ENCODE results near the gene TTC1.
"Not testable (repeated sequence)": the region's sequence is repeated elsewhere in the genome, so short reads cannot be mapped to it uniquely, and the experiment has no call there.

Gene TTC1

GRCh38 chr5:160001457-160001856 lies 7.5 kb upstream of the TTC1 start:
- no peak for DNase-seq

GRCh38 chr5:160007514-160007913 lies 1.4 kb upstream of the TTC1 start:
- no peak for DNase-seq

GRCh38 chr5:160008529-160008876 lies 436 bp upstream of the TTC1 start:
- not testable (repeated sequence) for DNase-seq

- DNase-seq = no peak
Measured at GRCh38 chr5:160009591-160009989, 651 bp downstream of the TTC1 start.

GRCh38 chr5:160011471-160011870 lies 2.5 kb downstream of the TTC1 start:
- DNase-seq = no peak

- not testable (repeated sequence) for DNase-seq
Measured at GRCh38 chr5:160014197-160014596, 5.3 kb downstream of the TTC1 start.

- no peak for DNase-seq
Measured at GRCh38 chr5:160018945-160019625, 10.1 kb downstream of the TTC1 start.

- no peak for DNase-seq
Measured at GRCh38 chr5:160020266-160020770, 11.4 kb downstream of the TTC1 start.

- DNase-seq = no peak
Measured at GRCh38 chr5:160020964-160021363, 12.0 kb downstream of the TTC1 start.

GRCh38 chr5:160021831-160022446 lies 13.0 kb downstream of the TTC1 start:
- DNase-seq = peak; percentile 63

GRCh38 chr5:160023007-160023907 lies 14.3 kb downstream of the TTC1 start:
- no peak for DNase-seq

- no peak for DNase-seq
Measured at GRCh38 chr5:160023908-160024630, 15.1 kb downstream of the TTC1 start.

- DNase-seq = no peak
Measured at GRCh38 chr5:160029004-160029403, 20.1 kb downstream of the TTC1 start.

- no peak for DNase-seq
Measured at GRCh38 chr5:160029540-160030139, 20.7 kb downstream of the TTC1 start.

GRCh38 chr5:160030631-160031377 lies 21.9 kb downstream of the TTC1 start:
- DNase-seq = no peak

GRCh38 chr5:160033546-160034252 lies 24.8 kb downstream of the TTC1 start:
- DNase-seq = no peak

GRCh38 chr5:160036243-160036642 lies 27.3 kb downstream of the TTC1 start:
- no peak for DNase-seq

GRCh38 chr5:160036884-160037283 lies 27.9 kb downstream of the TTC1 start:
- DNase-seq = no peak

GRCh38 chr5:160039810-160040470 lies 31.0 kb downstream of the TTC1 start:
- DNase-seq = no peak

GRCh38 chr5:160040471-160040835 lies 31.5 kb downstream of the TTC1 start:
- no peak for DNase-seq

- no peak for DNase-seq
Measured at GRCh38 chr5:160042671-160043070, 33.7 kb downstream of the TTC1 start.

Measured in islet precursor cell (in vitro differentiated cells).